Measurements from ENCODE around the gene PCTP.
A peak's percentile ranks its signal among the peaks of the same experiment; 100 is the strongest.

Gene PCTP

DNA sequence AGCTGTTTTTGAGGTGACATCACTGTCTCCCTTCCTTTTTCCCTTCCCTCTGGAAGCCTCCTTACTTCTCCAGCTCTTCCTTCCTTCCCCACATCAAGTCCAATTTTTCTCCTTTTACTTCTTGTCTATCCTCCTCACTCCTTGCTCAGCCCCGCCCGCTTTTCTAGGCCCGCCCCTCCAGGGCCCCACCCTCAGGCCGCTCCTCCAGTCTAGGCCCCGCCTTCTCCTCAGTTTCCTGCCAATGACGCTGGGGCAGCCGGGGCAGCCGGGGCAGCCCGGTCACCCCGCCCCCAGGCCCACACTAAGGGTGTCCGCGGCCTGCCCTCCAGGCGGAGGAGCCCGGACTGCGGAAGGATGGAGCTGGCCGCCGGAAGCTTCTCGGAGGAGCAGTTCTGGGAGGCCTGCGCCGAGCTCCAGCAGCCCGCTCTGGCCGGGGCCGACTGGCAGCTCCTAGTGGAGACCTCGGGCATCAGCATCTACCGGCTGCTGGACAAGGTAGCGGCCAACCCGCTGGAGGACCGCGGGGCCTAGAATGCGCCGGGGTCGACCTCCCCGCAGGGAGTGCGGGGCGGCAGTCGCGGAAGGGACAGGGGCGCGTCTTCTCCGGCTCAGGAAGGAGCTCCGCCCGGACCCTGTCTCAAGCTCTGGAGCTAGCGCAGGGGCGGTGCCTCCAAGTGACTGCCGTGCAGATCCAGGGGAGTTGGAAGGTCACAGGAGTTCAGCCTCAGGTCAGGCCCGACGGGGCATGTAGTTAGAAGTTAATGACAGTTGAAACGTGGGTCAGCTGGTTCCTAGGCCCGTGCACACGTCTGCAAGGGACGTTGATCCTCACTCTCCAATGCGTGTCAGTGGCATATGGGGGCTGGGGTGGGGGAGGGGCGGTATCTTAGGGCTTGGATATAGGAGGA lies at the start of gene PCTP:
Gene PCTP, plus strand, starts transcription at position 302 of the 908 bp plus-strand sequence. Its CDS starts 53 bp downstream, at position 355.
- peak; percentile 91 for DNase-seq

- DNase-seq: peak; percentile 78
These were observed 48.7 kb upstream of the PCTP start for GRCh38 chr17:55702150-55702549.

DNA sequence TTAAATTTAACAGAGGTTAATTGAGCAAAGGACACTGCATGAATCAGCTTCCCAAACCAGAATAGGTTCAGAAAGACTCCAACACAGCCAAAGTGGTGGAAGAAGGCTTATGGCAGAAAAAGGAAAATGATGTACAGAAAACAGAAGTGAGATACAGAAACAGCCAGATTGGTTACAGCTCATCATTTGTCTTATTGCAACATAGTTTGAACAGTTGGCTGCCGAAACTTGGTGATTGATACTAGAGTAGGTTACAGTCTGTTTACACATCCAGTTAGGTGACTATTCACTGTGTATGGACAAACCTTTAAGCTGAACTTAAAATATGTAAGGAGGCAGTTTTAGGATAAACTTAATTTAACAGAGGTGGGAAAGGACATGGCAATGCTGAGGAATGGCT lies 46.5 kb upstream of the PCTP start:
- DNase-seq: peak; percentile 94

DNA sequence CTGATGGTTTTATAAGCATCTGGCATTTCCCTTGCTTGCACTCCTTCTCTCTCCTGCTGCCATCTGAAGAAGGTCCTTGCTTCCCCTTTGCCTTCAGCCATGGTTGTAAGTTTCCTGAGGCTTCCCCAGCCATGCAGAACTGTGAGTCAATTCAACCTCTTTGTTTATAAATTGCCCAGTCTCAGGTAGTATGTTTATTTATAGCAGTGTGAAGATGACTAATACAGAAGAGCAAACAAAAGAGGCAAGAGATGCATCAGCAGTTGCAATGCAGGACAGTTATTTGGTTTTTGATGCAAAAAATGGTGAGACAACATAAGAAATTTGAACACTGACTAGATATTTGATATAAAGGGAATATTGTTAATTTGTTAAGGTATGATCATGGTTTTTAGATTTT lies 45.0 kb upstream of the PCTP start:
- peak; percentile 19 for DNase-seq

DNA sequence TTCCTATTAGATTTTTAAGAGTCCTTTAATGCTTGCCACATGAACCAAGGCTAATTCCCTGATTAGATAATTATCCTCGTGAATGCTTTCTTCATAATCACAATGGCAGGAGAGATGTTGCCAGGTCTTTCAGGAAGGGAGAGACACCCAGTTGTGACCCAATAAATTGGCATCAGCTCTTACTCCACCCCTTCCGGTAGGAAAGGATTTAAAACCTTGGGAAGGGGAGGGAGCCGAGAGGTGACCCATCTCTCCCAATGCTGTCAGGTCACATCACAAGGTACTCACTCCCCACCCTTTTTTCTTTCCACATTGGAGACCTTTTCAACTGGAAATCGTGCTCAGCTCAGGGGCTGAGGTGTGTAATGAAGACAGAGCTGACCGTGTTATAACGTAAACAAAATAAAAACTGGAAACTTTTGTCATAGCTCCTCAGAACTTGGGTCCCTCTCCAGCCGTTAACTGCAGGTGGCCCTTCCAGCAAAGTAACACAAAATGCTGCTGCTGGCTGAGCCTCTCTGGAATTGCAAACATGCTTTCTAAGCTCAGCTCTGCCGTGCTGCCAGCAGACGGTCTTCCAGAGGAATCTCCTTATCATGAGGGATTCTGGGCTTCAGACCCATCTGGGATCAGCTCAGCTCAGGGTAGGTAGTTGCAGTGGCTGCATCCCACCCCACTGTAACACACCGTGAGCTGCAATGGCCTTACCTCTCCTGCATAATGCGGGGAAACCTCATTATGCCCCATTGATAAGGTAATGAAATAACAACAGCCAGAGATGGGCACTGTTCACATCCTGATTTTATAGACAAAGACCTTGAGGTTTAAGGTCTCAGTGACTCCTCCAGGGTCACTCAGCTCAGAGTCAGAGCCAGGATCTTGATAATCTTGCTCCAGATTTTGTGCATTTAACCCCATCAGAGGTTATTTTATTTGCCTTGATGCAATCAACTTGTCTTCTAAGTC lies 43.8 kb upstream of the PCTP start:
- no peak for DNase-seq

DNA sequence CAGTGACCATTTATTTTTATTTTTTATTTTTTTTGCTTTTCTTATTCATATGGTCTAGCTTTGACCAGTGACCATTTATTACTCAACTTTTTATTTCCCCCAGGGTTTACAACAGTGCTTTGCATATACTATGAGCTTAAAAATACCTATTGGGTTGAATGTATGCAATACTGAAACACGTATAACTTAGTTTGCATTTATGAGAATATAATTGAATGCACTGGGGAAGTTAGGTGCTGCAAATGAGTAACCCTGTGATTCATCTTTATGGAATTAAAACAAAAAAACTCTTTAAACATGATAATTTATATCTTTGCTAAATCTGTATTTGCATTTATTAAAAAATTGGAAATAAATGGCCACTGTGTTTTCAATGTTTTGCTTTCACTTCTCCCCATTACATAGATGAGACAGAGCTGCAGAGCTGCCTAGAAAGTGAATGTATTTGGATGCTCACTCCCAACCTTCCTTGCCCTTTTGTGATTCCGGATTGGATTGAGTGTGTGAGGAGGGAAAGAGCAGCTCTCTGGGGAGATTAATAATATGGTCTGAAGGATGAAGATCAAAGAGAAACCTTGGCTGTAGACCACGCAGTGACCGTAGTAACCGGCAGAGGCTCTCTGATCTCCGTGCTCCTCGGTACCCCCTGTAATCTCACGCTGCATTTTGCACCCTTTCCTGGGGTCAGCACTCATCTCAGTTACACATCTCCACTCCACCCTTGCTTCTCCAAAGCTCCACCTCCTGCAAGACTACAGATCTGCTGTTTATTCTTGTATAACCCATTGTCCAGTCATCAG lies 42.5 kb upstream of the PCTP start:
- no peak for DNase-seq

DNA sequence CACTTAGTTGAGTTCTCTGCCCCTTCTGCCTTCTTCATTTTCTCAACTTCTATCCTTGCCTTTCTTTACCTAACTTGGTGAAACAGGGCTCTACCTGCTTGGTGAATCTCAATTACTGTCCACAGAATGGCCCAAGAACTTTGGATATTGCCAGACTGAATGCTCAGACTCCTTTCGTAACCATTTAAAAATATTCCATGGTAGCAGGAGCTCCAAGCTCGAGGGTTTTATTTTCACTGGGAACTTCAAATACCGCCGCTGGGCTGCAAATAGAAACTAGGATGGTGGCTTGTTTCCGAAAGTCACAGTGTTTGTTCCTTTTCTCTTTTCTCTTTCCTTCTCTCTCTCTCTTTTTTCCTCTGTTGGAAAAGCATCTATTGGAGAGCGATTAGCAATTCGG lies 41.4 kb upstream of the PCTP start:
- DNase-seq: no peak

- no peak for DNase-seq
These were observed 40.9 kb upstream of the PCTP start for GRCh38 chr17:55709984-55710383.

- DNase-seq: peak; percentile 83
These were observed 40.4 kb upstream of the PCTP start for GRCh38 chr17:55710410-55710809.

- no peak for DNase-seq
These were observed 39.9 kb upstream of the PCTP start for GRCh38 chr17:55710829-55711496.

- DNase-seq: no peak
These were observed 33.4 kb upstream of the PCTP start for GRCh38 chr17:55717432-55717831.

DNA sequence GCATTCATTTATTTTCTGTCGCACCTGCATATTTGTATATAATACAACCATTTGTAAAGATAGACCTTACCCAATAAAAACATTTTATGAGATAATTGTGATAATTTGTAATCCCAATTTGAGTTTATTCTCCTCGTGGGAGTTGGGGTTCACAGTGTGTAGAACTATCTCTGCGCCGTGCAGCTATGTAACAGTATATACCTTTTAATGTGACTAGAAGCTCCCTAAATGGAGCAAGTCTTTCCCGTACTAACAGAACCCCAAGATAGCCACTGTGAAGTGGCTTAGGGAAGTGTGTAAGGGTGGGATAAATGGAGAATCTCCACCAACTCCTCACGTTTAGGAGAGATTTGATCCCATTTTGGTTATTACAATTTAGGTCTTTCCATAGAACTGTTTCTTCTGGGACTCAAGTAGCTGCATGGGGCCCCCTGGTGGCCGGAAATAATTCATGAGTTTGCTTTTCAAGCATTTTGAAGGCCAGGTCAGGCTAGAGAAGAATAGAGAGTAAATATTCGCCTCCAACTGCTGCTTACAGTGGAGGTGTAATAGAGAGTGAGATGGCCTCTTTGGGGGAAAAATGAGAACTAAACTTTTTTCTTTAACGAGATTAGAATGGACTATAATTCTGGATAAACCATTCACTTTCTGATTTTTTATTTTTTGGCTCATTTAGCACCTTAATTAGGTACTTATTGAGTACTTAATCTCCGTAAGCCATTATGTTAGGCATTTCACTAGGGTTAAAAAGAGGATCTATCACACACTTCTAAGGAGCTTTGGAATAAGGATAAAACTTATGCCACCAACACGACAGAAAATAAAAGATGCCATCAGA lies 32.7 kb upstream of the PCTP start:
- peak; percentile 64 for DNase-seq

- DNase-seq: no peak
These were observed 29.7 kb upstream of the PCTP start for GRCh38 chr17:55720919-55721836.

DNA sequence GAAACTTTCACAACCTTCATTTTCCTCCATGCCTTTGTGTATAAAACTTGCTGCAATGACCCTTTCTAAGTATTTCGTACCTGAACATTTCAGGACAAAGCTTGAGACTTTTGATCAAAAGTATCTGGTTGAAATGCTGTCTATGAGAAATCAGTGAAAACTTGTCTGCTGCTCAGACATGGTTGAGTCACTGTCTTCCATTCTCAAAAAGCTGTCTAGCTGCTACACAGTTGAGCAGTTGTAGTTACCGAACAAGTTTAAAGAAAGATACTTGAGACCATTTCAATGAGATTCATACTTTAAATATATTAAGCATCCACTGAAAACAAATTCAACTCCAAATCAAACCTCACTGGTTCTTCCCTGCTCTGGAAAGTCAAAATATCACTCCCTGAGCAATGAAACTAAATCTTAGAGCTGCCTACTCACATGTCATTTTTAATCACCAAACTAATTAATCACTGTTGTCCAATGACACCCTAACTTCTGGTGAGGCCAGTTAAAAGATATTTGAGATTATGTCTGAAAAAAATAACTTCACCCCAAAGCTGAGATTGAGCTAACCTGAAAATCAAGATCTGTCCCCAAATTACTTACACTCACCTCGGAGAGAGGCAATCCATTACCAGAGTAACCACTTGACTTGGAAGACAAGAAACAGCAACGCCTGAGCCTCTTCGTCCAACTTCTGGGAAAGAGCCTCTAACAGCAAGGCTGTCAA lies 28.7 kb upstream of the PCTP start:
- DNase-seq: no peak

DNA sequence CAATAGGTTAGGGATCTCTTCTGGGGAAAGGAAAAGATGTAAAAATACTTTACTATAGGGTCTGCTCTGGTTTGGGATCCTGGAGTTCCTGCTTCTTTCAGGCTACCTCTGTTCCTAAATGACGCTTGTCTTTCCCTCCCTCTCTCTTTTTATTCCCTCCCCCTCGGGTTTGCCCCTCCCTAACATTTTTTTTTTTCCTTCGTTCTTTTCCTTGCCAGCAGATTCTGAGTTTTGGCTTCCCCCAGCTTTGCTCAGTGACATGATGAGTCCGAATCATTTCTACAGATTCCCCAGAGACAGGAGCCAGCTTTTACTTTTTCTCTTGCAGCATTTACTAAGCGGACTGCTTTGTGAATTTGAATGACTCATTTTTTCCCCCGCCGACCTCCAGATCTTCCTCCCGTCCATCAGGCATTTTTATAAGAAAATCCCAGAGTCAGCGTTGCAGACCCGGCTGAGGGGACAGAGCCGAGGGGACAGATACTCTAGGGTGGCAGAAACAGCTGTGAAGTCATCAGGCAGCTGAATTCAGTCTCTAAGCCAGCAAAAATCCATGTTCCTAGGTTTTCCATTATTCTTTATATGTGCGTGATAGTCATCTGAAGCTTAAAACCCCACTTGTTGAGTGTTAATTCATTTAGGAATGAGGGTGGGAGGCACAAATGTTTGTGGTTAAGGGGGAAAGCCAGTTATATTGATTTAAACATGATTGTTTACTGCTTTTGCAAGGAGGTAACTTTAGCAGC lies 27.9 kb upstream of the PCTP start, which contains the start of gene TMEM100:
Gene TMEM100, minus strand, starts transcription at position 123 of the 746 bp plus-strand sequence. CDS start 1,794 bp downstream, outside the sequence.
- no peak for DNase-seq

DNA sequence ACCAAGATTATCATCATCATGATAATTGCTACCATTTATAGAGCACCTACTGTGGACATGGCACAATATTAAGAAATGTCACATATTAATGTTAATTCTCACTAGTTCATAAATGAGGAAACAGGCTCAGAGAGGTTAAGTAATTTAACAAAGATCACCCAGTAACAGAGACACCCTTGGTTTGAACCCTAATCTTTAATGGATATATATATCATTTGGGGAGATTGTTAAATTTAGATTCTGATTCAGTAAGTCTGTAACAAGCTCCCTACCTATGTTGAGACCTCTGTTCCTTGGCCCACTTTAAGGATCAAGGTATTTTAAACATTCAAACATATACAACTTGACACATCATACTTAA lies 27.4 kb upstream of the PCTP start:
- no peak for DNase-seq

GRCh38 chr17:55726440-55726839 lies 24.4 kb upstream of the PCTP start:
- no peak for DNase-seq

GRCh38 chr17:55727275-55727674 lies 23.6 kb upstream of the PCTP start:
- DNase-seq: no peak

GRCh38 chr17:55727920-55728319 lies 22.9 kb upstream of the PCTP start:
- DNase-seq: no peak
